A549 (cell line): ENCODE data around the gene DBH. TPM values are rescaled to one million over a fixed set of nuclear protein-coding genes. Genes with fewer than 3 reads are reported as not detected.

Experiments used
- ATAC-seq, 2 experiments: fragments of 200-7000 bp in 1 of 2; fragments of >200 bp in 1 of 2; cut with Nextera tagmentation in 1 of 2; cut with Tn5 transposase in 1 of 2; 3 replicates each; pipeline versions ENCODE4 v1.8.0 to v1.9.1; 2018 to 2020; ENCODE audit warnings: mild to moderate bottlenecking in 1 of 2, moderate library complexity in 1 of 2
- CTCF ChIA-PET: fragments of 300-600 bp; sonication (Branson Sonifier 250); formaldehyde crosslinking; extraction: SDS; loops from one replicate; lab custom pipeline; 2021; ENCODE audit warnings: antibody characterized with exemption, inconsistent platforms; lab: Yijun Ruan, JAX
- POLR2A ChIA-PET: fragments of 350-600 bp; formaldehyde crosslinking; extraction: SDS; loops from one replicate; lab custom pipeline; 2021; ENCODE audit warnings: antibody characterized with exemption, inconsistent platforms; lab: Yijun Ruan, JAX
- DNase-seq, 2 experiments: peaks; one replicate each; pipeline versions ENCODE4 v3.0.0 to v3.0.0-alpha.2; 2011 to 2016; ENCODE audit warnings: low read depth in 1 of 2, low spot score in 1 of 2
- FAIRE-seq: peaks from 2 replicates; lab custom pipeline; 2011; peaks lifted over from hg19 to GRCh38; lab: Jason Lieb, UNC
- H3K27ac ChIP-seq, 2 experiments: fragments of >200 bp; sonication (Bioruptor Twin); formaldehyde crosslinking; 3 replicates each; pipeline ENCODE4 v1.5.1; 2016 to 2017
- H3K4me1 ChIP-seq: fragments of >200 bp; sonication (Bioruptor Twin); formaldehyde crosslinking; 3 replicates; pipeline ENCODE4 v1.6.1; 2016
- H3K4me2 ChIP-seq: fragments of >200 bp; sonication (Bioruptor Twin); formaldehyde crosslinking; 3 replicates; pipeline ENCODE4 v1.6.1; 2016
- H3K4me3 ChIP-seq: fragments of >200 bp; sonication (Bioruptor Twin); formaldehyde crosslinking; 3 replicates; pipeline ENCODE4 v1.5.1; 2016
- H3K9me3 ChIP-seq: fragments of >200 bp; sonication (Bioruptor Twin); formaldehyde crosslinking; 3 replicates; pipeline ENCODE4 v1.6.1; 2016
- BHLHE40 ChIP-seq: IDR thresholded peaks from 2 replicates; pipeline ENCODE4 v1.6.1; 2012; ENCODE audit warnings: low read depth, low read length, inconsistent platforms
- CBX2 ChIP-seq: fragments of 200-600 bp; sonication (generic); IDR thresholded peaks from 2 replicates; pipeline ENCODE4 v1.6.1; 2016; ENCODE audit warnings: low read depth, mild to moderate bottlenecking, borderline replicate concordance
- CBX8 ChIP-seq: fragments of 200-600 bp; sonication (generic); IDR thresholded peaks from 2 replicates; pipeline ENCODE4 v1.6.1; 2016
- CEBPB ChIP-seq, 2 experiments: fragments of >200 bp in 1 of 2; sonication (Bioruptor Twin) in 1 of 2; formaldehyde crosslinking in 1 of 2; IDR thresholded peaks; 2 replicates each; pipeline ENCODE4 v1.6.1; 2012 to 2016
- CHD2 ChIP-seq: fragments of 150-350 bp; IDR thresholded peaks from 2 replicates; pipeline ENCODE4 v1.6.1; 2014; ENCODE audit warnings: low read length; ENCODE audit not compliant: partially characterized antibody
- EP300 ChIP-seq, 2 experiments: fragments of >200 bp; sonication (Bioruptor Twin); formaldehyde crosslinking; IDR thresholded peaks; 2 replicates in 1 of 2; 3 replicates in 1 of 2; pipeline ENCODE4 v1.6.1; 2016 to 2017
- FOSL2 ChIP-seq, 2 experiments: fragments of 450-650 bp in 1 of 2; fragments of >200 bp in 1 of 2; sonication (Bioruptor Twin) in 1 of 2; formaldehyde crosslinking; IDR thresholded peaks; 2 replicates each; pipeline versions ENCODE4 v1.5.0 to v1.6.1; 2016 to 2020; ENCODE audit warnings: mild to moderate bottlenecking in 1 of 2, moderate library complexity in 1 of 2
- KDM1A ChIP-seq: fragments of 200-600 bp; sonication (generic); IDR thresholded peaks from 2 replicates; pipeline ENCODE4 v1.6.1; 2016; ENCODE audit warnings: low read depth, mild to moderate bottlenecking
- KDM5A ChIP-seq: fragments of 200-600 bp; sonication (generic); IDR thresholded peaks from 2 replicates; pipeline ENCODE4 v1.6.1; 2016; ENCODE audit warnings: antibody characterized with exemption, mild to moderate bottlenecking
- MAZ ChIP-seq: fragments of 150-350 bp; IDR thresholded peaks from 2 replicates; pipeline ENCODE4 v1.6.1; 2014; ENCODE audit warnings: antibody characterized with exemption, low read depth, low read length, borderline replicate concordance
- NPAS2 ChIP-seq: fragments of 250-450 bp; sonication (Bioruptor Pico); IDR thresholded peaks from 2 replicates; pipeline ENCODE4 v1.8.0; 2022; ENCODE audit warnings: mild to moderate bottlenecking, moderate library complexity, borderline replicate concordance
- NR3C1 ChIP-seq: fragments of >200 bp; sonication (Bioruptor Twin); formaldehyde crosslinking; IDR thresholded peaks from 3 replicates; pipeline ENCODE4 v1.6.1; 2017
- POLR2AphosphoS2 ChIP-seq: conservative IDR thresholded peaks from 2 replicates; pipeline ENCODE4 v1.6.1; 2012; ENCODE audit warnings: low read length, improper control_type of control experiment, inconsistent platforms
- RARB ChIP-seq: fragments of 250-450 bp; sonication (Bioruptor Pico); IDR thresholded peaks from 2 replicates; pipeline ENCODE4 v1.8.0; 2021; ENCODE audit warnings: mild to moderate bottlenecking, moderate library complexity
- RNF2 ChIP-seq: fragments of 200-600 bp; sonication (generic); IDR thresholded peaks from 2 replicates; pipeline ENCODE4 v1.6.1; 2016; ENCODE audit warnings: low read depth, mild to moderate bottlenecking, antibody characterized with exemption, moderate library complexity, borderline replicate concordance
- SMC3 ChIP-seq: fragments of >200 bp; sonication (Bioruptor Twin); formaldehyde crosslinking; IDR thresholded peaks from 3 replicates; pipeline ENCODE4 v1.6.1; 2018; ENCODE audit warnings: inconsistent platforms
- TFCP2L1 ChIP-seq: fragments of 250-450 bp; sonication (Bioruptor Pico); IDR thresholded peaks from 2 replicates; pipeline ENCODE4 v1.5.0; 2021; ENCODE audit warnings: mild to moderate bottlenecking
- TP53 ChIP-seq: fragments of 250-450 bp; sonication (Bioruptor Pico); IDR thresholded peaks from 2 replicates; pipeline ENCODE4 v1.5.0; 2021; ENCODE audit warnings: mild to moderate bottlenecking, moderate library complexity
- USF2 ChIP-seq: fragments of 450-650 bp; IDR thresholded peaks from 2 replicates; pipeline ENCODE4 v1.6.1; 2014; ENCODE audit warnings: antibody characterized with exemption
- ZC3H11A ChIP-seq: fragments of 450-650 bp; IDR thresholded peaks from 2 replicates; pipeline ENCODE4 v1.6.1; 2014; ENCODE audit warnings: antibody characterized with exemption, mild to moderate bottlenecking
- ZNF302 ChIP-seq: fragments of 250-450 bp; sonication (Bioruptor Pico); IDR thresholded peaks from 2 replicates; pipeline ENCODE4 v1.9.0; 2021; ENCODE audit warnings: inconsistent platforms, mild to moderate bottlenecking, moderate library complexity
- WGBS: methylation state at CpG from one replicate; pipeline ENCODE4 v1.1.6; 2017; ENCODE audit errors: missing lambda C conversion rate; 5-methylcytosine and 5-hydroxymethylcytosine counted together
- polyA plus RNA-seq, 4 experiments: library from polyadenylated mRNA; depleted of rRNA in 3 of 4; stranded (reverse); fragments of >200 nt; fragmentation: RNase III in 1 of 4; extraction: RNeasy Plus Mini Kit Qiagen cat#74134 plus additional on column Dnase treatment in 1 of 4; gene quantifications; 2 replicates in 3 of 4; 3 replicates in 1 of 4; pipeline ENCODE4 v1.2.3, GENCODE V29; 2011 to 2017
- TF ChIP-seq, protein P1 (sequence below): fragments of 150-350 bp; IDR thresholded peaks from 2 replicates; pipeline ENCODE4 v1.6.1; 2014; ENCODE audit warnings: low read depth, mild to moderate bottlenecking, low read length
- TF ChIP-seq, protein P2 (sequence below): IDR thresholded peaks from 2 replicates; pipeline ENCODE4 v1.6.1; 2012; ENCODE audit warnings: low read depth, borderline replicate concordance

DBH gene
- polyA plus RNA-seq, 2 of the 4 experiments (the other 2 are of a cell fraction): not detected

GRCh38 chr9:133607976-133608375 is 28.2 kb upstream of the DBH start:
- TF ChIP-seq CBX8 (no peak), NR3C1 (no peak), KDM5A (no peak), CEBPB (IDR thresholded peaks at IDR 0.05) (no peak), USF2 (no peak), POLR2AphosphoS2 (no peak), TFCP2L1 (no peak), TP53 (no peak), SMC3 (no peak)
- TF ChIP-seq, protein P1, sequence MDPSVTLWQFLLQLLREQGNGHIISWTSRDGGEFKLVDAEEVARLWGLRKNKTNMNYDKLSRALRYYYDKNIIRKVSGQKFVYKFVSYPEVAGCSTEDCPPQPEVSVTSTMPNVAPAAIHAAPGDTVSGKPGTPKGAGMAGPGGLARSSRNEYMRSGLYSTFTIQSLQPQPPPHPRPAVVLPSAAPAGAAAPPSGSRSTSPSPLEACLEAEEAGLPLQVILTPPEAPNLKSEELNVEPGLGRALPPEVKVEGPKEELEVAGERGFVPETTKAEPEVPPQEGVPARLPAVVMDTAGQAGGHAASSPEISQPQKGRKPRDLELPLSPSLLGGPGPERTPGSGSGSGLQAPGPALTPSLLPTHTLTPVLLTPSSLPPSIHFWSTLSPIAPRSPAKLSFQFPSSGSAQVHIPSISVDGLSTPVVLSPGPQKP: no peak
- TF ChIP-seq, protein P2, sequence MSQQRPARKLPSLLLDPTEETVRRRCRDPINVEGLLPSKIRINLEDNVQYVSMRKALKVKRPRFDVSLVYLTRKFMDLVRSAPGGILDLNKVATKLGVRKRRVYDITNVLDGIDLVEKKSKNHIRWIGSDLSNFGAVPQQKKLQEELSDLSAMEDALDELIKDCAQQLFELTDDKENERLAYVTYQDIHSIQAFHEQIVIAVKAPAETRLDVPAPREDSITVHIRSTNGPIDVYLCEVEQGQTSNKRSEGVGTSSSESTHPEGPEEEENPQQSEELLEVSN: no peak
- DNase-seq: no peak
- Histone ChIP-seq H3K27ac (no peak overlapping the region), H3K4me2 (no peak overlapping the region), H3K4me3 (no peak overlapping the region), H3K4me1 (no peaks in the 10 kb centered on the region), H3K9me3 (no peaks in the 10 kb centered on the region)
- 14% methylated on average over 4 of the region's 8 CpGs for WGBS
- FAIRE-seq: no peak
- CTCF ChIA-PET: interaction anchor here (1.0 to 1.2 kb wide), 2 partner anchors 11 to 278 kb away, joined by 3 read pairs; no protein-coding TSS in a partner anchor
- no peak for ATAC-seq
- POLR2A ChIA-PET: no interaction called here

- POLR2A ChIA-PET: no interaction called here
- H3K4me2 ChIP-seq: no peak overlapping the region
- 23% methylated on average over 7 of the region's 7 CpGs for WGBS
- FAIRE-seq (no peak), DNase-seq (no peak), ATAC-seq (no peak)
- no peak for TF ChIP-seq EP300 (IDR thresholded peaks at IDR 0.05)
- no peak for TF ChIP-seq CBX2
- TF ChIP-seq NR3C1: no peak
- TF ChIP-seq MAZ: no peak
- TF ChIP-seq BHLHE40: no peak
- TF ChIP-seq KDM1A: no peak
- TF ChIP-seq RARB (CRISPR knock-in tag): no peak
- TF ChIP-seq RNF2: no peak
- no peak for TF ChIP-seq NPAS2 (CRISPR knock-in tag)
- TF ChIP-seq, protein P2: no peak
- TF ChIP-seq ZNF302 (CRISPR knock-in tag): no peak
- no peak for TF ChIP-seq FOSL2 (IDR thresholded peaks at IDR 0.05)
- TF ChIP-seq FOSL2 (CRISPR knock-in tag; IDR thresholded peaks at IDR 0.05): no peak
- H3K9me3 ChIP-seq: no peaks in the 10 kb centered on the region
- CTCF ChIA-PET: interaction anchor here (1.2 kb wide), 1 partner anchor 278 kb away, joined by 3 read pairs; no protein-coding TSS in a partner anchor
- no peak overlapping the region for H3K27ac ChIP-seq
- H3K4me1 ChIP-seq: no peaks in the 10 kb centered on the region
- H3K4me3 ChIP-seq: no peak overlapping the region
Observed at GRCh38 chr9:133608382-133608781, 27.8 kb upstream of the DBH start.

- DNase-seq (no peak), FAIRE-seq (no peak)
- POLR2A ChIA-PET: no interaction called here
Observed at GRCh38 chr9:133608889-133609288, 27.3 kb upstream of the DBH start.

More at GRCh38 chr9:133608889-133609288, 27.3 kb upstream of the DBH start:
- CTCF ChIA-PET: interaction anchor here (1.2 kb wide), 1 partner anchor 277 kb away, joined by 3 read pairs; no protein-coding TSS in a partner anchor
- no peak overlapping the region for H3K27ac ChIP-seq
- H3K4me2 ChIP-seq: peak overlapping the region; percentile 57; the same call in 2 of the 3 replicates
- H3K9me3 ChIP-seq: no peaks in the 10 kb centered on the region
- TF ChIP-seq USF2 (no peak), ZC3H11A (no peak), CHD2 (no peak), FOSL2 (IDR thresholded peaks at IDR 0.05) (no peak), FOSL2 (CRISPR knock-in tag; IDR thresholded peaks at IDR 0.05) (no peak), CEBPB (IDR thresholded peaks at IDR 0.05) (no peak)
- H3K4me3 ChIP-seq: no peak overlapping the region; the same call in 2 of the 3 replicates
- ATAC-seq: no peak
- H3K4me1 ChIP-seq: no peaks in the 10 kb centered on the region
- no CpG with 5 or more reads among the region's 41 CpGs for WGBS
